SK-N-MC (cell line): ENCODE results near the gene LIN28A.

Experiments
- EZH2 ChIP-seq: fragments of 200-600 bp; sonication (generic); IDR thresholded peaks from one replicate; pipeline ENCODE4 v1.6.1; 2017; ENCODE audit warnings: antibody characterized with exemption
- FOXP2 ChIP-seq: optimal IDR thresholded peaks from 2 replicates; pipeline ENCODE3; 2011; ENCODE audit warnings: mild to moderate bottlenecking, moderate library complexity; ENCODE audit not compliant: insufficient read depth; ENCODE audit errors: extremely low read length, control extremely low read depth
- POLR2AphosphoS5 ChIP-seq: IDR thresholded peaks from 2 replicates; pipeline ENCODE4 v1.6.1; 2012; ENCODE audit warnings: mild to moderate bottlenecking, low read depth, low read length, borderline replicate concordance

- TF ChIP-seq EZH2: no peak
- TF ChIP-seq POLR2AphosphoS5: no peak
- TF ChIP-seq FOXP2: no peak
Observed at GRCh38 chr1:26429721-26430120, 19.1 kb downstream of the LIN28A start.
